WTC11 (cell line): Measurements from ENCODE around the gene WDR64. TPM values are rescaled to one million over a fixed set of nuclear protein-coding genes. Genes with fewer than 3 reads are reported as not detected.

Source experiments
- ATAC-seq: fragments of 200-7000 bp; cut with Tn5 transposase; 2 replicates; pipeline ENCODE4 v1.10.0; 2021; ENCODE audit warnings: mild to moderate bottlenecking, moderate library complexity
- CTCF ChIA-PET: fragments of 300-600 bp; sonication (Branson Sonifier 250); formaldehyde crosslinking; loops from one replicate; lab custom pipeline; 2021; ENCODE audit warnings: antibody characterized with exemption; lab: Charles Lee
- POLR2A ChIA-PET: fragments of 350-600 bp; sonication (Branson Sonifier 250); formaldehyde crosslinking; loops from one replicate; lab custom pipeline; 2021; ENCODE audit warnings: antibody characterized with exemption; lab: Charles Lee
- DNase-seq: peaks from one replicate; pipeline ENCODE4 v3.0.0; 2021; ENCODE audit warnings: low spot score
- H3K27ac Mint-ChIP-seq: 2 replicates; pipeline ENCODE4 v1.8.0; 2021; ENCODE audit warnings: mixed read lengths
- H3K27me3 Mint-ChIP-seq: 2 replicates; pipeline ENCODE4 v1.8.0; 2021; ENCODE audit warnings: low read depth, mild to moderate bottlenecking, moderate library complexity, mixed read lengths
- H3K36me3 Mint-ChIP-seq: 2 replicates; pipeline ENCODE4 v1.8.0; 2021; ENCODE audit warnings: mixed read lengths
- H3K4me1 Mint-ChIP-seq: 2 replicates; pipeline ENCODE4 v1.8.0; 2022; ENCODE audit warnings: mixed read lengths
- H3K4me3 Mint-ChIP-seq: 2 replicates; pipeline ENCODE4 v1.8.0; 2021; ENCODE audit warnings: mild to moderate bottlenecking, moderate library complexity, mixed read lengths
- H3K9me3 Mint-ChIP-seq: 2 replicates; pipeline ENCODE4 v1.8.0; 2021; ENCODE audit warnings: mixed read lengths
- ATF1 ChIP-seq: sonication (generic); formaldehyde crosslinking; IDR thresholded peaks from 2 replicates; pipeline ENCODE4 v1.8.1; 2023; ENCODE audit warnings: mild to moderate bottlenecking, moderate library complexity, missing genetic modification reagents
- E2F4 ChIP-seq: sonication (generic); formaldehyde crosslinking; IDR thresholded peaks from 2 replicates; pipeline ENCODE4 v1.8.1; 2022; ENCODE audit warnings: low read depth, mild to moderate bottlenecking, moderate library complexity, missing genetic modification reagents, borderline replicate concordance
- E2F5 ChIP-seq: sonication (generic); formaldehyde crosslinking; IDR thresholded peaks from 2 replicates; pipeline ENCODE4 v1.8.1; 2022; ENCODE audit warnings: mild to moderate bottlenecking, moderate library complexity, missing genetic modification reagents
- FOXJ3 ChIP-seq: sonication (generic); formaldehyde crosslinking; IDR thresholded peaks from 2 replicates; pipeline ENCODE4 v1.9.0; 2021; ENCODE audit warnings: missing genetic modification reagents, mild to moderate bottlenecking, borderline replicate concordance
- FOXP4 ChIP-seq: sonication (generic); formaldehyde crosslinking; IDR thresholded peaks from 2 replicates; pipeline ENCODE4 v1.8.0; 2022; ENCODE audit warnings: mild to moderate bottlenecking, missing genetic modification reagents
- HMGXB4 ChIP-seq: sonication (generic); formaldehyde crosslinking; IDR thresholded peaks from 2 replicates; pipeline ENCODE4 v1.8.1; 2023; ENCODE audit warnings: mild to moderate bottlenecking, moderate library complexity, missing genetic modification reagents
- IRF1 ChIP-seq: sonication (generic); formaldehyde crosslinking; IDR thresholded peaks from 2 replicates; pipeline ENCODE4 v1.8.0; 2023; ENCODE audit warnings: missing genetic modification reagents
- JUN ChIP-seq: sonication (generic); formaldehyde crosslinking; IDR thresholded peaks from 2 replicates; pipeline ENCODE4 v1.8.0; 2023; ENCODE audit warnings: mild to moderate bottlenecking, missing genetic modification reagents
- NFATC4 ChIP-seq: fragments of 250-450 bp; sonication (Bioruptor Pico); IDR thresholded peaks from 2 replicates; pipeline ENCODE4 v1.9.0; 2021; ENCODE audit warnings: mild to moderate bottlenecking
- NFE2L1 ChIP-seq: sonication (generic); formaldehyde crosslinking; IDR thresholded peaks from 2 replicates; pipeline ENCODE4 v1.8.1; 2023; ENCODE audit warnings: missing genetic modification reagents
- NFYB ChIP-seq: sonication (generic); formaldehyde crosslinking; conservative IDR thresholded peaks from 2 replicates; pipeline ENCODE4 v1.8.0; 2022; ENCODE audit warnings: low read depth, missing genetic modification reagents
- NR1H2 ChIP-seq: sonication (generic); formaldehyde crosslinking; IDR thresholded peaks from 2 replicates; pipeline ENCODE4 v1.9.0; 2021; ENCODE audit warnings: mild to moderate bottlenecking, moderate library complexity, missing genetic modification reagents
- SMAD4 ChIP-seq: sonication (generic); formaldehyde crosslinking; IDR thresholded peaks from 2 replicates; pipeline ENCODE4 v1.8.0; 2022; ENCODE audit warnings: mild to moderate bottlenecking, missing genetic modification reagents
- USF2 ChIP-seq: sonication (generic); formaldehyde crosslinking; IDR thresholded peaks from 2 replicates; pipeline ENCODE4 v1.8.1; 2023; ENCODE audit warnings: mild to moderate bottlenecking, missing genetic modification reagents, moderate library complexity
- ZNF396 ChIP-seq: fragments of 250-450 bp; sonication (Bioruptor Pico); IDR thresholded peaks from 2 replicates; pipeline ENCODE4 v1.8.0; 2021; ENCODE audit warnings: mild to moderate bottlenecking, moderate library complexity, borderline replicate concordance
- ZNF423 ChIP-seq: fragments of 250-450 bp; sonication (Bioruptor Pico); IDR thresholded peaks from 2 replicates; pipeline ENCODE4 v2.1.2; 2022; ENCODE audit warnings: mild to moderate bottlenecking, moderate library complexity
- total RNA-seq: library from RNA; stranded (reverse); gene quantifications from 3 replicates; pipeline ENCODE4 v1.2.3, GENCODE V29; 2021
- TF ChIP-seq, protein P1 (sequence below): sonication (generic); formaldehyde crosslinking; IDR thresholded peaks from 2 replicates; pipeline ENCODE4 v1.8.0; 2022; ENCODE audit warnings: missing genetic modification reagents
- TF ChIP-seq, protein P2 (sequence below): sonication (generic); formaldehyde crosslinking; conservative IDR thresholded peaks from 2 replicates; pipeline ENCODE4 v1.8.1; 2022; ENCODE audit warnings: mild to moderate bottlenecking, missing genetic modification reagents

WDR64 gene
- total RNA-seq, 1 experiment from 2014 or later = not detected

DNA sequence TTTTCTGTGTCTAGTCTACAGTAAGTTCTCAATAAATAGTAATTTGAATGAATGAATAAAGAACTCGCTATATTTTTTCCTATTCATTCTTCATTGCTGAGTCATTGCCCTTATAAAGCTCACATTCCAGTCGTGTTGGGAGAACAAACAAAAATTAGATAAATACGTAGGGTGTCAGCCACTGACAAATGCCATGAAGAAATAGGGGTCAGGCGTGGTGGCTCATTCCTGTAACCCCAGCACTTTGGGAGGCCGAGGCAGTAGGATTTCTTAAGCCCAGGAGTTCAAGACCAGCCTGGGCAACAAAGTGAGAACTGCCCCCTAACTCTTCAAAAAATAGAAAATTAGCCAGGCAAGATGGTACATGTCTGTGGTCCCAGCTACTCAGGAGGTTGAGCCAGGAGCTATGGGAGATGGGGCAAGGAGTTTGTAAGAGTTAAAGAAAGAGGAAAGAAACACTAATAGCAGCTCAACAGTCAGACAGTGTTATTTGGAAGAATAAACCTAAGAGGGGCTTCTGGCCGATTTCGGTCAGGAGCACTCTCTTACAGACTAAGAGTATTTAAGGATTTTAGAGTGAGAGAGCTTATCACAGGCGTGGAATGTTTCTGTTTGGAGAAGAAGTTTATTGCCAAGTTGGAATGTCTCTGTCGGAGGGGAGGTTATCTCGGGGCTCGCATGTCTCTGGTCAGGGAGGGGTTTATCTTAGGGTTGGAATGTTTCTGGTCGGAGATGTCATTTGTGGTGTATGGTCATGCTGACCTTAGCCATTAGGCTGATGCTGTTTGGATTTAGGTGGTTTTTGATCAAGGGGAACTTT is 10.1 kb upstream of the WDR64 start:
- Mint-ChIP-seq H3K4me1 (peaks cover 37% of the 10 kb centered on the region), H3K36me3 (peaks cover 27% of the 10 kb centered on the region), H3K4me3 (no peak overlapping the region), H3K27ac (no peak overlapping the region), H3K27me3 (peaks cover 18% of the 10 kb centered on the region), H3K9me3 (peaks cover 25% of the 10 kb centered on the region)
- POLR2A ChIA-PET = no interaction called here
- CTCF ChIA-PET = no interaction called here
- ATAC-seq = no peak
- TF ChIP-seq SMAD4 (CRISPR knock-in tag) (no peak), JUN (CRISPR knock-in tag) (no peak), ATF1 (CRISPR knock-in tag) (no peak), HMGXB4 (CRISPR knock-in tag) (no peak), ZNF396 (CRISPR knock-in tag) (no peak), FOXJ3 (no peak), IRF1 (CRISPR knock-in tag) (no peak), E2F4 (CRISPR knock-in tag) (no peak)
- TF ChIP-seq, protein P1, sequence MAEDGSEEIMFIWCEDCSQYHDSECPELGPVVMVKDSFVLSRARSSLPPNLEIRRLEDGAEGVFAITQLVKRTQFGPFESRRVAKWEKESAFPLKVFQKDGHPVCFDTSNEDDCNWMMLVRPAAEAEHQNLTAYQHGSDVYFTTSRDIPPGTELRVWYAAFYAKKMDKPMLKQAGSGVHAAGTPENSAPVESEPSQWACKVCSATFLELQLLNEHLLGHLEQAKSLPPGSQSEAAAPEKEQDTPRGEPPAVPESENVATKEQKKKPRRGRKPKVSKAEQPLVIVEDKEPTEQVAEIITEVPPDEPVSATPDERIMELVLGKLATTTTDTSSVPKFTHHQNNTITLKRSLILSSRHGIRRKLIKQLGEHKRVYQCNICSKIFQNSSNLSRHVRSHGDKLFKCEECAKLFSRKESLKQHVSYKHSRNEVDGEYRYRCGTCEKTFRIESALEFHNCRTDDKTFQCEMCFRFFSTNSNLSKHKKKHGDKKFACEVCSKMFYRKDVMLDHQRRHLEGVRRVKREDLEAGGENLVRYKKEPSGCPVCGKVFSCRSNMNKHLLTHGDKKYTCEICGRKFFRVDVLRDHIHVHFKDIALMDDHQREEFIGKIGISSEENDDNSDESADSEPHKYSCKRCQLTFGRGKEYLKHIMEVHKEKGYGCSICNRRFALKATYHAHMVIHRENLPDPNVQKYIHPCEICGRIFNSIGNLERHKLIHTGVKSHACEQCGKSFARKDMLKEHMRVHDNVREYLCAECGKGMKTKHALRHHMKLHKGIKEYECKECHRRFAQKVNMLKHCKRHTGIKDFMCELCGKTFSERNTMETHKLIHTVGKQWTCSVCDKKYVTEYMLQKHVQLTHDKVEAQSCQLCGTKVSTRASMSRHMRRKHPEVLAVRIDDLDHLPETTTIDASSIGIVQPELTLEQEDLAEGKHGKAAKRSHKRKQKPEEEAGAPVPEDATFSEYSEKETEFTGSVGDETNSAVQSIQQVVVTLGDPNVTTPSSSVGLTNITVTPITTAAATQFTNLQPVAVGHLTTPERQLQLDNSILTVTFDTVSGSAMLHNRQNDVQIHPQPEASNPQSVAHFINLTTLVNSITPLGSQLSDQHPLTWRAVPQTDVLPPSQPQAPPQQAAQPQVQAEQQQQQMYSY = no peak
- TF ChIP-seq, protein P2, sequence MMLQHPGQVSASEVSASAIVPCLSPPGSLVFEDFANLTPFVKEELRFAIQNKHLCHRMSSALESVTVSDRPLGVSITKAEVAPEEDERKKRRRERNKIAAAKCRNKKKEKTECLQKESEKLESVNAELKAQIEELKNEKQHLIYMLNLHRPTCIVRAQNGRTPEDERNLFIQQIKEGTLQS (CRISPR knock-in tag) = no peak
- no peak for DNase-seq

DNA sequence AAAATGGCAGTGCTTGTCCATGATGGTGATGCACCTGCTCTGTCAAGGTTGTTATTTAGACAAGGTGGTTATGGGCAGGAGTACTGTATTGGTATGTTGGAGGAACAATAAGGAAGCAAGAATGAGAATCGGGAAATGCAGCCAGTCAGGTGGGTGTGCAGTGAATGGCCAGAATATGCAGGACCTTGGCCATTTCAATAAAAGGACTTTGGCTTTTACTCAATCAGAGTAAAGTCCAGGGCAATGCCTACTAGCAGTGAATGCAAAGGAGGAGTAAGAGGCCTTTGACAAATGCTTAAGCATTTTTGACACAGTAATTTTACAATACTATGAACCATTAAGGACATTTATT is 9.5 kb upstream of the WDR64 start:
- POLR2A ChIA-PET = no interaction called here
- Mint-ChIP-seq H3K9me3 (peaks cover 25% of the 10 kb centered on the region), H3K27me3 (peaks cover 18% of the 10 kb centered on the region), H3K4me3 (no peak overlapping the region), H3K4me1 (peaks cover 31% of the 10 kb centered on the region), H3K27ac (no peak overlapping the region), H3K36me3 (peaks cover 25% of the 10 kb centered on the region)
- CTCF ChIA-PET = no interaction called here
- ATAC-seq (no peak), DNase-seq (no peak)
- no peak for TF ChIP-seq NFYB (CRISPR knock-in tag)
- TF ChIP-seq NFE2L1 (CRISPR knock-in tag) = no peak
- TF ChIP-seq USF2 (CRISPR knock-in tag) = no peak
- TF ChIP-seq, protein P2 (CRISPR knock-in tag) = no peak
- no peak for TF ChIP-seq ZNF423
- TF ChIP-seq E2F5 (CRISPR knock-in tag) = no peak
- TF ChIP-seq NR1H2 (CRISPR knock-in tag) = no peak
- no peak for TF ChIP-seq NFATC4 (CRISPR knock-in tag)
- TF ChIP-seq FOXP4 (CRISPR knock-in tag) = no peak
